HEK293 (cell line): Measurements from ENCODE around the gene CHCHD10.

Experiments
- GLIS2 ChIP-seq: fragments of 450-650 bp; formaldehyde crosslinking; IDR thresholded peaks from 2 replicates; pipeline ENCODE4 v1.5.1; 2016; ENCODE audit warnings: missing biosample characterization, missing genetic modification characterization
- KLF10 ChIP-seq: fragments of 450-650 bp; IDR thresholded peaks from 2 replicates; pipeline ENCODE4 v1.5.1; 2018; ENCODE audit warnings: missing biosample characterization, mild to moderate bottlenecking, missing genetic modification characterization
- MZF1 ChIP-seq: fragments of 450-650 bp; formaldehyde crosslinking; IDR thresholded peaks from 2 replicates; pipeline ENCODE4 v1.5.1; 2017; ENCODE audit warnings: missing biosample characterization, missing genetic modification characterization, borderline replicate concordance
- RBAK ChIP-seq: fragments of 450-650 bp; formaldehyde crosslinking; IDR thresholded peaks from 2 replicates; pipeline ENCODE4 v1.5.1; 2016; ENCODE audit warnings: missing biosample characterization, missing genetic modification characterization
- ZNF174 ChIP-seq: fragments of 450-650 bp; formaldehyde crosslinking; IDR thresholded peaks from 2 replicates; pipeline ENCODE4 v1.5.0; 2017; ENCODE audit warnings: missing biosample characterization, mild to moderate bottlenecking, missing genetic modification characterization
- ZNF184 ChIP-seq: fragments of 450-650 bp; IDR thresholded peaks from 2 replicates; pipeline ENCODE4 v1.5.1; 2018; ENCODE audit warnings: missing biosample characterization, mild to moderate bottlenecking, missing genetic modification characterization
- ZNF211 ChIP-seq: fragments of 450-650 bp; formaldehyde crosslinking; IDR thresholded peaks from 2 replicates; pipeline ENCODE4 v1.5.1; 2016; ENCODE audit warnings: low read depth, missing biosample characterization, missing genetic modification characterization
- ZNF248 ChIP-seq: fragments of 450-650 bp; formaldehyde crosslinking; IDR thresholded peaks from 2 replicates; pipeline ENCODE4 v1.5.1; 2017; ENCODE audit warnings: missing biosample characterization, missing genetic modification characterization
- ZNF324 ChIP-seq: fragments of 450-650 bp; formaldehyde crosslinking; IDR thresholded peaks from 2 replicates; pipeline ENCODE4 v1.5.1; 2016; ENCODE audit warnings: missing biosample characterization, missing genetic modification characterization
- ZNF335 ChIP-seq: fragments of 450-650 bp; formaldehyde crosslinking; conservative IDR thresholded peaks from 2 replicates; pipeline ENCODE4 v1.5.1; 2016; ENCODE audit warnings: missing biosample characterization, missing genetic modification characterization
- ZNF366 ChIP-seq: fragments of 450-650 bp; formaldehyde crosslinking; conservative IDR thresholded peaks from 2 replicates; pipeline ENCODE4 v1.5.1; 2016; ENCODE audit warnings: missing biosample characterization, missing genetic modification characterization
- ZNF423 ChIP-seq: fragments of 450-650 bp; formaldehyde crosslinking; IDR thresholded peaks from 2 replicates; pipeline ENCODE4 v1.5.1; 2016; ENCODE audit warnings: missing biosample characterization, missing genetic modification characterization
- ZNF560 ChIP-seq: fragments of 450-650 bp; formaldehyde crosslinking; IDR thresholded peaks from 2 replicates; pipeline ENCODE4 v1.5.1; 2017; ENCODE audit warnings: missing biosample characterization, missing genetic modification characterization, borderline replicate concordance
- ZNF571 ChIP-seq: fragments of 450-650 bp; formaldehyde crosslinking; IDR thresholded peaks from 2 replicates; pipeline ENCODE4 v1.5.0; 2017; ENCODE audit warnings: missing biosample characterization, missing genetic modification characterization
- ZNF624 ChIP-seq: fragments of 450-650 bp; formaldehyde crosslinking; IDR thresholded peaks from 2 replicates; pipeline ENCODE4 v1.5.1; 2017; ENCODE audit warnings: missing biosample characterization, missing genetic modification characterization
- TF ChIP-seq, protein P1 (sequence below): fragments of 450-650 bp; formaldehyde crosslinking; IDR thresholded peaks from 2 replicates; pipeline ENCODE4 v1.5.1; 2017; ENCODE audit warnings: missing biosample characterization, missing genetic modification characterization
- TF ChIP-seq, protein P2 (sequence below): fragments of 450-650 bp; formaldehyde crosslinking; IDR thresholded peaks from 2 replicates; pipeline ENCODE4 v1.5.1; 2016; ENCODE audit warnings: missing biosample characterization, missing genetic modification characterization
- TF ChIP-seq, protein P3 (sequence below): fragments of 450-650 bp; formaldehyde crosslinking; IDR thresholded peaks from 2 replicates; pipeline ENCODE4 v1.5.1; 2017; ENCODE audit warnings: missing biosample characterization, missing genetic modification characterization
- TF ChIP-seq, protein P4 (sequence below): fragments of 450-650 bp; formaldehyde crosslinking; optimal IDR thresholded peaks from 2 replicates; pipeline ENCODE3; 2016; ENCODE audit warnings: missing biosample characterization, mild to moderate bottlenecking, missing genetic modification characterization
- TF ChIP-seq, protein P5 (sequence below): fragments of 450-650 bp; formaldehyde crosslinking; IDR thresholded peaks from 2 replicates; pipeline ENCODE4 v1.5.1; 2016; ENCODE audit warnings: missing biosample characterization, missing genetic modification characterization
- TF ChIP-seq, protein P6 (sequence below): fragments of 450-650 bp; formaldehyde crosslinking; IDR thresholded peaks from 2 replicates; pipeline ENCODE4 v1.5.1; 2016; ENCODE audit warnings: missing biosample characterization, missing genetic modification characterization
- TF ChIP-seq, protein P7 (sequence below): sonication (generic); formaldehyde crosslinking; IDR thresholded peaks from 2 replicates; pipeline ENCODE4 v1.8.1; 2022; ENCODE audit warnings: mild to moderate bottlenecking, moderate library complexity, missing genetic modification reagents

Gene CHCHD10

DNA sequence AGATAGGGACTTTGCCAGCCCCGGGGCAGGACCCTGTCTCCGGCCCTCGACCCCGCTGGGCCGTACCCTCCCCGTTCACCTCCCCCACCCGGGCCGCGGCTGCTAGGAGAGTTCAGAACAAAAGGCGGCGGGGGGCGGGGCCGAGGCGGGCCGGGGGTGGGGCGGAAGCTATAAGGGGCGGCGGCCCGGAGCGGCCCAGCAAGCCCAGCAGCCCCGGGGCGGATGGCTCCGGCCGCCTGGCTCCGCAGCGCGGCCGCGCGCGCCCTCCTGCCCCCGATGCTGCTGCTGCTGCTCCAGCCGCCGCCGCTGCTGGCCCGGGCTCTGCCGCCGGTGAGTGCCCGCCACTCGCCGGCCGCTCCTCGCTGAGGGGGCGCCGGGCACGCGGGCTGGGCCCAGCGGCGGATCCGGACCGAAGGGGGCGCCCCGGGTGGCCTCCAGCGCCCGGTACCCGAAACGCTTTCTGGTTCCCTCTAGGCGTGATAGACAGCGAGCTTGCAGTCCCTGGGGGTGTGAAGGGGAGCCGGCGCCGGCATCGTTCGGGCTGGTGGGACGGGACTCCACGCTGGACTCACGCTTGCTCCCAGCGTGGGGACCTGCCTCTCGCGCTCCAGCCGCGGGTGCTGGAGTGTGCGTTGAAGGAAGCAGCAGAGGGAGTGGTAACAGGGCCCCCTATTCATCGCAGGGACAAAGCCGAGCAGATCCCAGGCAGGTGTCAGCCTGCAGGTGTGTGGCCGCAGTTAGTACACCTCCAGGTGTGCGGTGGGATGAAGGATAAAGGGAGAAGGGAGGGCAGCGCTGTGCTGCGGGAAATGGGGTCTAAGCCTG is 5.1 kb upstream of the CHCHD10 start, which contains the start of gene MMP11 (continued):
- no peak for TF ChIP-seq ZNF248 (tag by site-specific recombination)
- TF ChIP-seq, protein P1, sequence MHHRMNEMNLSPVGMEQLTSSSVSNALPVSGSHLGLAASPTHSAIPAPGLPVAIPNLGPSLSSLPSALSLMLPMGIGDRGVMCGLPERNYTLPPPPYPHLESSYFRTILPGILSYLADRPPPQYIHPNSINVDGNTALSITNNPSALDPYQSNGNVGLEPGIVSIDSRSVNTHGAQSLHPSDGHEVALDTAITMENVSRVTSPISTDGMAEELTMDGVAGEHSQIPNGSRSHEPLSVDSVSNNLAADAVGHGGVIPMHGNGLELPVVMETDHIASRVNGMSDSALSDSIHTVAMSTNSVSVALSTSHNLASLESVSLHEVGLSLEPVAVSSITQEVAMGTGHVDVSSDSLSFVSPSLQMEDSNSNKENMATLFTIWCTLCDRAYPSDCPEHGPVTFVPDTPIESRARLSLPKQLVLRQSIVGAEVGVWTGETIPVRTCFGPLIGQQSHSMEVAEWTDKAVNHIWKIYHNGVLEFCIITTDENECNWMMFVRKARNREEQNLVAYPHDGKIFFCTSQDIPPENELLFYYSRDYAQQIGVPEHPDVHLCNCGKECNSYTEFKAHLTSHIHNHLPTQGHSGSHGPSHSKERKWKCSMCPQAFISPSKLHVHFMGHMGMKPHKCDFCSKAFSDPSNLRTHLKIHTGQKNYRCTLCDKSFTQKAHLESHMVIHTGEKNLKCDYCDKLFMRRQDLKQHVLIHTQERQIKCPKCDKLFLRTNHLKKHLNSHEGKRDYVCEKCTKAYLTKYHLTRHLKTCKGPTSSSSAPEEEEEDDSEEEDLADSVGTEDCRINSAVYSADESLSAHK (tag by site-specific recombination): no peak
- no peak for TF ChIP-seq ZNF624 (tag by site-specific recombination)
- TF ChIP-seq MZF1: no peak
- TF ChIP-seq GLIS2 (tag by site-specific recombination): peak; percentile 36
- TF ChIP-seq, protein P2, sequence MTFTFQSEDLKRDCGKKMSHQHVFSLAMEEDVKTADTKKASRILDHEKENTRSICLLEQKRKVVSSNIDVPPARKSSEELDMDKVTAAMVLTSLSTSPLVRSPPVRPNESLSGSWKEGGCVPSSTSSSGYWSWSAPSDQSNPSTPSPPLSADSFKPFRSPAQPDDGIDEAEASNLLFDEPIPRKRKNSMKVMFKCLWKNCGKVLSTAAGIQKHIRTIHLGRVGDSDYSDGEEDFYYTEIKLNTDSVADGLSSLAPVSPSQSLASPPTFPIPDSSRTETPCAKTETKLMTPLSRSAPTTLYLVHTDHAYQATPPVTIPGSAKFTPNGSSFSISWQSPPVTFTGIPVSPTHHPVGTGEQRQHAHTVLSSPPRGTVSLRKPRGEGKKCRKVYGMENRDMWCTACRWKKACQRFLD (tag by site-specific recombination): no peak
- TF ChIP-seq ZNF184 (tag by site-specific recombination): no peak
- TF ChIP-seq ZNF366 (tag by site-specific recombination): no peak
- TF ChIP-seq, protein P3, sequence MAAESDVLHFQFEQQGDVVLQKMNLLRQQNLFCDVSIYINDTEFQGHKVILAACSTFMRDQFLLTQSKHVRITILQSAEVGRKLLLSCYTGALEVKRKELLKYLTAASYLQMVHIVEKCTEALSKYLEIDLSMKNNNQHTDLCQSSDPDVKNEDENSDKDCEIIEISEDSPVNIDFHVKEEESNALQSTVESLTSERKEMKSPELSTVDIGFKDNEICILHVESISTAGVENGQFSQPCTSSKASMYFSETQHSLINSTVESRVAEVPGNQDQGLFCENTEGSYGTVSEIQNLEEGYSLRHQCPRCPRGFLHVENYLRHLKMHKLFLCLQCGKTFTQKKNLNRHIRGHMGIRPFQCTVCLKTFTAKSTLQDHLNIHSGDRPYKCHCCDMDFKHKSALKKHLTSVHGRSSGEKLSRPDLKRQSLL: no peak
- TF ChIP-seq RBAK (tag by site-specific recombination): no peak
- TF ChIP-seq, protein P4, sequence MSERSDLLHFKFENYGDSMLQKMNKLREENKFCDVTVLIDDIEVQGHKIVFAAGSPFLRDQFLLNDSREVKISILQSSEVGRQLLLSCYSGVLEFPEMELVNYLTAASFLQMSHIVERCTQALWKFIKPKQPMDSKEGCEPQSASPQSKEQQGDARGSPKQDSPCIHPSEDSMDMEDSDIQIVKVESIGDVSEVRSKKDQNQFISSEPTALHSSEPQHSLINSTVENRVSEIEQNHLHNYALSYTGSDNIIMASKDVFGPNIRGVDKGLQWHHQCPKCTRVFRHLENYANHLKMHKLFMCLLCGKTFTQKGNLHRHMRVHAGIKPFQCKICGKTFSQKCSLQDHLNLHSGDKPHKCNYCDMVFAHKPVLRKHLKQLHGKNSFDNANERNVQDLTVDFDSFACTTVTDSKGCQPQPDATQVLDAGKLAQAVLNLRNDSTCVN: peak; percentile 17
- no peak for TF ChIP-seq ZNF324 (tag by site-specific recombination)
- TF ChIP-seq ZNF423 (tag by site-specific recombination): no peak
- no peak for TF ChIP-seq ZNF571
- TF ChIP-seq, protein P5, sequence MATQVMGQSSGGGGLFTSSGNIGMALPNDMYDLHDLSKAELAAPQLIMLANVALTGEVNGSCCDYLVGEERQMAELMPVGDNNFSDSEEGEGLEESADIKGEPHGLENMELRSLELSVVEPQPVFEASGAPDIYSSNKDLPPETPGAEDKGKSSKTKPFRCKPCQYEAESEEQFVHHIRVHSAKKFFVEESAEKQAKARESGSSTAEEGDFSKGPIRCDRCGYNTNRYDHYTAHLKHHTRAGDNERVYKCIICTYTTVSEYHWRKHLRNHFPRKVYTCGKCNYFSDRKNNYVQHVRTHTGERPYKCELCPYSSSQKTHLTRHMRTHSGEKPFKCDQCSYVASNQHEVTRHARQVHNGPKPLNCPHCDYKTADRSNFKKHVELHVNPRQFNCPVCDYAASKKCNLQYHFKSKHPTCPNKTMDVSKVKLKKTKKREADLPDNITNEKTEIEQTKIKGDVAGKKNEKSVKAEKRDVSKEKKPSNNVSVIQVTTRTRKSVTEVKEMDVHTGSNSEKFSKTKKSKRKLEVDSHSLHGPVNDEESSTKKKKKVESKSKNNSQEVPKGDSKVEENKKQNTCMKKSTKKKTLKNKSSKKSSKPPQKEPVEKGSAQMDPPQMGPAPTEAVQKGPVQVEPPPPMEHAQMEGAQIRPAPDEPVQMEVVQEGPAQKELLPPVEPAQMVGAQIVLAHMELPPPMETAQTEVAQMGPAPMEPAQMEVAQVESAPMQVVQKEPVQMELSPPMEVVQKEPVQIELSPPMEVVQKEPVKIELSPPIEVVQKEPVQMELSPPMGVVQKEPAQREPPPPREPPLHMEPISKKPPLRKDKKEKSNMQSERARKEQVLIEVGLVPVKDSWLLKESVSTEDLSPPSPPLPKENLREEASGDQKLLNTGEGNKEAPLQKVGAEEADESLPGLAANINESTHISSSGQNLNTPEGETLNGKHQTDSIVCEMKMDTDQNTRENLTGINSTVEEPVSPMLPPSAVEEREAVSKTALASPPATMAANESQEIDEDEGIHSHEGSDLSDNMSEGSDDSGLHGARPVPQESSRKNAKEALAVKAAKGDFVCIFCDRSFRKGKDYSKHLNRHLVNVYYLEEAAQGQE (tag by site-specific recombination): no peak
- TF ChIP-seq ZNF335 (tag by site-specific recombination): 0 out of 2 replicates have a peak, but pooled peaks have one; percentile 6
- no peak for TF ChIP-seq ZNF560 (tag by site-specific recombination)
- TF ChIP-seq, protein P6, sequence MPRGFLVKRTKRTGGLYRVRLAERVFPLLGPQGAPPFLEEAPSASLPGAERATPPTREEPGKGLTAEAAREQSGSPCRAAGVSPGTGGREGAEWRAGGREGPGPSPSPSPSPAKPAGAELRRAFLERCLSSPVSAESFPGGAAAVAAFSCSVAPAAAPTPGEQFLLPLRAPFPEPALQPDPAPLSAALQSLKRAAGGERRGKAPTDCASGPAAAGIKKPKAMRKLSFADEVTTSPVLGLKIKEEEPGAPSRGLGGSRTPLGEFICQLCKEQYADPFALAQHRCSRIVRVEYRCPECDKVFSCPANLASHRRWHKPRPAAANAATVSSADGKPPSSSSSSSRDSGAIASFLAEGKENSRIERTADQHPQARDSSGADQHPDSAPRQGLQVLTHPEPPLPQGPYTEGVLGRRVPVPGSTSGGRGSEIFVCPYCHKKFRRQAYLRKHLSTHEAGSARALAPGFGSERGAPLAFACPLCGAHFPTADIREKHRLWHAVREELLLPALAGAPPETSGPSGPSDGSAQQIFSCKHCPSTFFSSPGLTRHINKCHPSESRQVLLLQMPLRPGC (tag by site-specific recombination): no peak
- TF ChIP-seq, protein P7, sequence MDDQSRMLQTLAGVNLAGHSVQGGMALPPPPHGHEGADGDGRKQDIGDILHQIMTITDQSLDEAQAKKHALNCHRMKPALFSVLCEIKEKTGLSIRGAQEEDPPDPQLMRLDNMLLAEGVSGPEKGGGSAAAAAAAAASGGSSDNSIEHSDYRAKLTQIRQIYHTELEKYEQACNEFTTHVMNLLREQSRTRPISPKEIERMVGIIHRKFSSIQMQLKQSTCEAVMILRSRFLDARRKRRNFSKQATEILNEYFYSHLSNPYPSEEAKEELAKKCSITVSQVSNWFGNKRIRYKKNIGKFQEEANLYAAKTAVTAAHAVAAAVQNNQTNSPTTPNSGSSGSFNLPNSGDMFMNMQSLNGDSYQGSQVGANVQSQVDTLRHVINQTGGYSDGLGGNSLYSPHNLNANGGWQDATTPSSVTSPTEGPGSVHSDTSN (CRISPR knock-in tag): no peak
- no peak for TF ChIP-seq ZNF211 (tag by site-specific recombination)
- TF ChIP-seq ZNF174 (tag by site-specific recombination): no peak
- 0 out of 2 replicates have a peak, but pooled peaks have one; percentile 52 for TF ChIP-seq KLF10 (tag by site-specific recombination)
- TF ChIP-seq, all 188 proteins: peak for 6
